ENCODE data around the gene RTF2. TPM values are rescaled to one million over a fixed set of nuclear protein-coding genes. Genes with fewer than 3 reads are reported as not detected.
A peak's percentile ranks its signal among the peaks of the same experiment; 100 is the strongest.

The RTF2 gene
- total RNA-seq, 6 experiments from 2014 or later = 148 to 158 (median 153) TPM

DNA sequence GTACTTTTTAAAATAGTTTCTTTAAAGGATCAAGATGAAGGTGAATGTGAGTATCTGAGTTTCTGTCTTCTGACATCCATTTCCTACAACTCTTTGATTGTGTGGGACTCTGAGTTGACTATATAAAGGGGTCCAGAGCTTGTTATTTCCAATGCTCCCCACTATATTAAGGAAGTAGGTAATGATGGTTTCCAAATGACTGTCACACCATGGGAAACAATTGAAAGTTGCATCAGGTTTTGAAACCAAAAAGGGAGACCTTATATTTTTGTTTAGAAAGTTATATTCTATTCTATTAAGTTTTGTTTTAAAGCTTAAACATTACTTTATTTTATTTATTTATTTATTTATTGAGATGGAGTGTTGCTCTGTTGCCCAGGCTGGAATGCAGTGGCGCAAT lies 45.2 kb upstream of the RTF2 start:
- DNase-seq = no peak
- no peak for TF ChIP-seq CTCF (IDR thresholded peaks at IDR 0.05)
- Mint-ChIP-seq H3K4me1 (ENCODE audit: low read depth) (peaks cover 68% of the 10 kb centered on the region), H3K36me3 (ENCODE audit: low read depth) (peaks cover 6% of the 10 kb centered on the region), H3K27ac (peak overlapping the region; percentile 93), H3K9me3 (no peaks in the 10 kb centered on the region), H3K27me3 (ENCODE audit: insufficient read depth) (no peaks in the 10 kb centered on the region), H3K4me3 (0 out of 2 replicates have a peak overlapping the region, but pooled peaks have one; percentile 37)

DNA sequence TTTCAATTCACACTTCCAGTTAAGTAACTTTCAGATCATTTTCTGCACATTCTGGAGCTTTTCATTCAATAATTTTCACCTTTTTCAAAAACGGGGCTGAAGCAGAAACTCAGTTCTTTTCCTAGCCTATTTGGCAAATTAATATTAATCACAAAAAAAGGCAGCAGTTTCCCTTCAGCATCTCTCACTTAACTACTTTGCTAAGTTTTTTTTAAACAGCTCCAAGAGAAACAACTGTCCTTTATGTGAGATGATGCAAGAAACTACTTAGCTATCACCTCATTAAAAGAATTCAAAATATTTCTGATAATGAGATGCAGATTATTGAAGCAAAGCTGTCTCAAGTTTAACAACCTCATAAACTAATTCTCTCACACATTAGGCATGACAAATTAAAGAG lies 44.5 kb upstream of the RTF2 start:
- Mint-ChIP-seq H3K9me3 (no peaks in the 10 kb centered on the region), H3K36me3 (ENCODE audit: low read depth) (peaks cover 4% of the 10 kb centered on the region), H3K4me3 (no peak overlapping the region), H3K4me1 (ENCODE audit: low read depth) (peaks cover 68% of the 10 kb centered on the region), H3K27me3 (ENCODE audit: insufficient read depth) (no peaks in the 10 kb centered on the region), H3K27ac (no peak overlapping the region)
- TF ChIP-seq CTCF (IDR thresholded peaks at IDR 0.05) = no peak
- no peak for DNase-seq

DNA sequence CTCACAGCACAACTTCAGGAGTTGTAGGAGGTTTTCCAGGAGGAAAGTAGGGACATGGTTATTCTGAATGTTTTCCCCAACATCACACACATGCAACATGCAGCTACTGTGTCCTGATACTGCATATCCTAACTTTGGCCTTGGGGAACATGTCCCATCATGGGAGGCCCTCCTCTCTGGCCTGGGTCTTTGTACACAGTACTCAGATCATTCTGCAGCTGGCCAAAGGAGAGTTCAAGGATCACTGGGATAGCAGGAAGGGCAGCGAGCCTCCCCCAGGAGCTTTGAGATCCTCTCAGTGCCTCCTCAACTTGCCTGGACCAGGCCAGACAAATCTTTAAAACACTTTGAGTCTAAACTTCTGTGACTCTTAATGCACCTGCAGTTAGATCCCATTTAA lies 43.5 kb upstream of the RTF2 start:
- Mint-ChIP-seq H3K4me1 (ENCODE audit: low read depth) (peaks cover 74% of the 10 kb centered on the region), H3K9me3 (no peaks in the 10 kb centered on the region), H3K4me3 (no peak overlapping the region), H3K36me3 (ENCODE audit: low read depth) (no peaks in the 10 kb centered on the region), H3K27me3 (ENCODE audit: insufficient read depth) (no peaks in the 10 kb centered on the region), H3K27ac (no peak overlapping the region)
- no peak for TF ChIP-seq CTCF (IDR thresholded peaks at IDR 0.05)
- DNase-seq = no peak

GRCh38 chr20:56426026-56426425 lies 42.4 kb upstream of the RTF2 start:
- H3K27me3 Mint-ChIP-seq (ENCODE audit: insufficient read depth) = no peaks in the 10 kb centered on the region
- no peak overlapping the region for H3K4me3 Mint-ChIP-seq
- H3K9me3 Mint-ChIP-seq = no peaks in the 10 kb centered on the region
- DNase-seq = no peak
- no peak for TF ChIP-seq CTCF (IDR thresholded peaks at IDR 0.05)
- H3K36me3 Mint-ChIP-seq (ENCODE audit: low read depth) = no peaks in the 10 kb centered on the region
- no peak overlapping the region for H3K27ac Mint-ChIP-seq
- peaks cover 79% of the 10 kb centered on the region for H3K4me1 Mint-ChIP-seq (ENCODE audit: low read depth)

- peaks cover 72% of the 10 kb centered on the region for H3K4me1 Mint-ChIP-seq (ENCODE audit: low read depth)
- DNase-seq = no peak
- no peaks in the 10 kb centered on the region for H3K9me3 Mint-ChIP-seq
- no peaks in the 10 kb centered on the region for H3K27me3 Mint-ChIP-seq (ENCODE audit: insufficient read depth)
- H3K4me3 Mint-ChIP-seq = no peak overlapping the region
- H3K36me3 Mint-ChIP-seq (ENCODE audit: low read depth) = no peaks in the 10 kb centered on the region
- H3K27ac Mint-ChIP-seq = no peak overlapping the region
- TF ChIP-seq CTCF (IDR thresholded peaks at IDR 0.05) = no peak
Observed at GRCh38 chr20:56426926-56427325, 41.5 kb upstream of the RTF2 start.

- Mint-ChIP-seq H3K36me3 (ENCODE audit: low read depth) (no peaks in the 10 kb centered on the region), H3K4me3 (no peak overlapping the region), H3K27ac (peak overlapping the region; percentile 97), H3K9me3 (no peaks in the 10 kb centered on the region), H3K4me1 (ENCODE audit: low read depth) (peaks cover 66% of the 10 kb centered on the region), H3K27me3 (ENCODE audit: insufficient read depth) (no peaks in the 10 kb centered on the region)
- no peak for TF ChIP-seq CTCF (IDR thresholded peaks at IDR 0.05)
- no peak for DNase-seq
Observed at GRCh38 chr20:56427797-56428196, 40.6 kb upstream of the RTF2 start.
